Ascending aorta (tissue), 2 donors: ENCODE measurements around the gene ZNF804A. TPM values are rescaled to one million over a fixed set of nuclear protein-coding genes. Genes with fewer than 3 reads are reported as not detected.

Experiments
- DNase-seq, 2 donors: peaks; one replicate each; pipeline ENCODE4 v3.0.0-alpha.2; 2019; ENCODE audit warnings: low spot score in 2 of 2
- H3K27ac ChIP-seq, 2 donors: fragments of 200-600 bp; sonication (generic); one replicate each; pipeline ENCODE4 v1.5.1; 2016 to 2017; ENCODE audit warnings: mild to moderate bottlenecking in 1 of 2
- H3K27me3 ChIP-seq: fragments of 200-600 bp; sonication (generic); one replicate; pipeline ENCODE4 v1.5.1; 2017
- H3K36me3 ChIP-seq, 2 donors: fragments of 200-600 bp; sonication (generic); one replicate each; pipeline ENCODE4 v1.5.1; 2016
- H3K4me1 ChIP-seq, 2 donors: fragments of 200-600 bp; sonication (generic); one replicate each; pipeline ENCODE4 v1.5.1; 2016 to 2017; ENCODE audit warnings: mild to moderate bottlenecking in 1 of 2
- H3K4me3 ChIP-seq, 2 donors: fragments of 200-600 bp; sonication (generic); one replicate each; pipeline ENCODE4 v1.5.1; 2016 to 2017; ENCODE audit warnings: mild to moderate bottlenecking in 1 of 2
- H3K9me3 ChIP-seq, 2 donors: fragments of 200-600 bp; sonication (generic); one replicate each; pipeline ENCODE4 v1.5.1; 2016
- intact Hi-C: fragments of 100-400 bp; cut with DNase I; formaldehyde crosslinking; loops from one replicate; pipeline ENCODE4 v1.15.1; 2023
- total RNA-seq: library from RNA; depleted of rRNA; stranded (reverse); fragments of >200 nt; gene quantifications from one replicate; pipeline ENCODE4 v1.1.0, GENCODE V29; 2016
- TF ChIP-seq, protein P1 (sequence below), 3 experiments: fragments of 200-600 bp in 2 of 3; fragments of 450-650 bp in 1 of 3; sonication (generic) in 2 of 3; IDR thresholded peaks; one replicate each; pipeline ENCODE4 v1.5.1; 2016 to 2019; ENCODE audit warnings: antibody characterized with exemption in 3 of 3, mild to moderate bottlenecking in 1 of 3, moderate library complexity in 1 of 3

ZNF804A gene
- total RNA-seq, 1 donor from 2014 or later, result not detected

DNA sequence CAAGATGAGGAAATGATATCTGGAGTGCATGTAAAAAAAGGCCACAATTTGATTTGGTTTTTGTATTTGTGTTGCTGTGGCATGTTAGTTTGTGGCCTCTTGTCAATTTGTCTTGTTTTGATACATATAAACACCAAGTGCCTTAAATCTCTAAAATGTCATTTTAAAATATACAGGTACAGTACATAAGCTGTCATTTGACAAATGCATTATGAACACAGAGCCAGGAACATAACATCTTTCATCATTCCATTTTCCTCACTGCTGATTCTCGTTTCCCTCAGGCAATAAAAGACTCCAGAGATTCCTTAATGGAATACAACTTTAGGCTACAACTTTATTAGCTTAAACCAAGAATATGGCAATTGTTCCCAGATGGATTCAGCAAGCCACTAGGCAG, 217.5 kb downstream of the ZNF804A start:
- no peaks in the 10 kb centered on the region for H3K4me1 ChIP-seq
- H3K27ac ChIP-seq, result no peak overlapping the region
- intact Hi-C loops, result no loop called here
- H3K9me3 ChIP-seq, result no peaks in the 10 kb centered on the region
- TF ChIP-seq, protein P1, sequence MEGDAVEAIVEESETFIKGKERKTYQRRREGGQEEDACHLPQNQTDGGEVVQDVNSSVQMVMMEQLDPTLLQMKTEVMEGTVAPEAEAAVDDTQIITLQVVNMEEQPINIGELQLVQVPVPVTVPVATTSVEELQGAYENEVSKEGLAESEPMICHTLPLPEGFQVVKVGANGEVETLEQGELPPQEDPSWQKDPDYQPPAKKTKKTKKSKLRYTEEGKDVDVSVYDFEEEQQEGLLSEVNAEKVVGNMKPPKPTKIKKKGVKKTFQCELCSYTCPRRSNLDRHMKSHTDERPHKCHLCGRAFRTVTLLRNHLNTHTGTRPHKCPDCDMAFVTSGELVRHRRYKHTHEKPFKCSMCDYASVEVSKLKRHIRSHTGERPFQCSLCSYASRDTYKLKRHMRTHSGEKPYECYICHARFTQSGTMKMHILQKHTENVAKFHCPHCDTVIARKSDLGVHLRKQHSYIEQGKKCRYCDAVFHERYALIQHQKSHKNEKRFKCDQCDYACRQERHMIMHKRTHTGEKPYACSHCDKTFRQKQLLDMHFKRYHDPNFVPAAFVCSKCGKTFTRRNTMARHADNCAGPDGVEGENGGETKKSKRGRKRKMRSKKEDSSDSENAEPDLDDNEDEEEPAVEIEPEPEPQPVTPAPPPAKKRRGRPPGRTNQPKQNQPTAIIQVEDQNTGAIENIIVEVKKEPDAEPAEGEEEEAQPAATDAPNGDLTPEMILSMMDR (IDR thresholded peaks at IDR 0.05), result no peak
- H3K27me3 ChIP-seq, result no peaks in the 10 kb centered on the region
- no peaks in the 10 kb centered on the region for H3K36me3 ChIP-seq
- no peak for DNase-seq
- H3K4me3 ChIP-seq, result no peak overlapping the region

DNA sequence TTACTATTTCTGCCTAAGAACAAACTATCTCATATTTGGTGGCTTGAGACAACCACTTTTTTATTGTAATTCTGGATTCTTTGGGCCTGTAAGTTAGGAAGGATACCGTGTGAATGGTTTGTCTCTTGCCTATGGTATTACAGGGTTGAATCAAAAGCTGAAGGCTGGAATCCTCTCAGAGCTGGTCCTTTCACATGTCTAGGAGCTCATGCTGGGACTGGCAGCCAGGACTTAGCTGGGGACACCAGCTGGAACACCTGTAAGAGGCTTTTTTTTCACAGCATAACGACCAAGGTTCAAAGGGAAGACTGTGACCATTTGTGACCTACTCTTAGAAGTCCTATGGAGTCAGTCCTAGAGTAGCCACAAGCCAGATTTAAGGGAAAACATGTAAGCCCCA, 226.3 kb downstream of the ZNF804A start:
- H3K27ac ChIP-seq, result no peak overlapping the region
- no peaks in the 10 kb centered on the region for H3K27me3 ChIP-seq
- no peak overlapping the region for H3K4me3 ChIP-seq
- intact Hi-C loops, result no loop called here
- H3K4me1 ChIP-seq, result no peaks in the 10 kb centered on the region
- TF ChIP-seq, protein P1 (IDR thresholded peaks at IDR 0.05), result no peak
- no peaks in the 10 kb centered on the region for H3K36me3 ChIP-seq
- no peaks in the 10 kb centered on the region for H3K9me3 ChIP-seq
- DNase-seq, result no peak

DNA sequence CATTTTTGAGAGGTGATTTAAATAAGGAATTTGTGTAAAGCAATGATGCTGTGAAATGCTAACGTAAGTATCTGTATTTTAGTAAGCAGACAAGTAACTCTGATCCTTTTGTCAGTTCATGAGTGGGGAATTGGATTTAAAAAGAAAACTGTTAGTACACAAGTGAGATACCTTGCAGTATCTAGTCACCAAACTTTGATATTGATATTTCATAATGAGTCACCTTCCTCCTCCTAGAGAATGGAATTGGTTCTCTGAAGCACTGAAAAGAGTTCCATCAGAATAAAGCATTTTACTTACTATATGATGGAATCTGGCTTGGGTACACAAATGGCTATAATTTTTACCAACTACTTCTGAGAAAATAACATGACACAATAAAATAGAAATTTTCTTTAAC, 232.2 kb downstream of the ZNF804A start:
- TF ChIP-seq, protein P1 (IDR thresholded peaks at IDR 0.05), result no peak
- Histone ChIP-seq H3K27me3 (no peaks in the 10 kb centered on the region), H3K9me3 (no peaks in the 10 kb centered on the region), H3K4me1 (no peaks in the 10 kb centered on the region), H3K27ac (no peak overlapping the region), H3K36me3 (no peaks in the 10 kb centered on the region), H3K4me3 (no peak overlapping the region)
- no peak for DNase-seq
- intact Hi-C loops, result no loop called here

DNA sequence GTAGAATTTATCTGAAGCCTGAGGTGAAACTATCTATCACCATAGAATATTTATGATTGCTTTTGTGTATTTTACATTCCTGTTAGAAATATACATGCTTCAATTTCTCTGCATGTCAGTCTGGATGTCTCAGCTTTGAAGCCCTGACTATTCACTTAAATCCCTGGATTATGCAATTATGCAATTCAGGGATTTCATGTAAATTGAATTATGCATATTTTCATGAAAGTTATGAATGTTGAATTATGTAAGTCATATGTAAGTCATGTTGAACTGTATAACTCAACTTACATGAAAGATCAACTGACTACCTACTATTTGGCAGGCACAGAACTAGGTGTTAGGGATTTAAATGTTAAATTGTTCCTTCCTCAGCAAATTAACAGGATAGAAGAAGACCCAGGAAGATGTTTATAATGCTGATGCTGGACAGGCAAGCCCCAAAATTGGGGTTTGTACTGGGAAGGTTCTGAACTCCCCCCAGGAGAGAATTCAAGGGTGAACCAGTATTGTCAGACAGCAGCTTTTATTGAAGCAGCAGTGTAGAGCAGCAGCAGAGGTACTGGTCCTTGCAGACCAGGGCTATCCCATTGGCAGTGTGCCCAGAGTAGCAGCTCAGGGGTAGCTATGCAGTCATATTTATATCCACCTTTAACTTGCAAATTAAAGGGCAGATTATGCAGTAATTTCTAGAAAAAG, 236.5 kb downstream of the ZNF804A start:
- Histone ChIP-seq H3K36me3 (no peaks in the 10 kb centered on the region), H3K27me3 (no peaks in the 10 kb centered on the region), H3K4me3 (no peak overlapping the region), H3K4me1 (no peaks in the 10 kb centered on the region), H3K9me3 (no peaks in the 10 kb centered on the region), H3K27ac (no peak overlapping the region)
- intact Hi-C loops, result no loop called here
- TF ChIP-seq, protein P1 (IDR thresholded peaks at IDR 0.05), result no peak
- no peak for DNase-seq

DNA sequence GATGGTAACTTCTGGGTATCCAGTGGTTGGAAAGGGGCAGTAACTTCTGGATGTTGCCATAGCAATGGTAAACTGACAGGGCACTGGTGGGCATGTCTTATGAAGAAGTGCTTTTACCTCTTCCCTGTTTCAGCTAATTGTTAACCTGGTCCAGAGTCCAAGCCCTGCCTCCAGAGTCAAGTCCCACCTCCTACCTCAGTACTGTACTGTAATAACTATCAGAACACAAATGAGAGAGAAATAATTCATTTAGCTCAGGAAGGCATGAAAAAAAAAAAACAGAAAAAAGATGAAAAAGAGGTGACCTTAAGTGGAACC, 237.0 kb downstream of the ZNF804A start:
- TF ChIP-seq, protein P1 (IDR thresholded peaks at IDR 0.05), result no peak
- Histone ChIP-seq H3K4me1 (no peaks in the 10 kb centered on the region), H3K27me3 (no peaks in the 10 kb centered on the region), H3K36me3 (no peaks in the 10 kb centered on the region), H3K9me3 (no peaks in the 10 kb centered on the region), H3K4me3 (no peak overlapping the region), H3K27ac (no peak overlapping the region)
- DNase-seq, result no peak
- intact Hi-C loops, result no loop called here

DNA sequence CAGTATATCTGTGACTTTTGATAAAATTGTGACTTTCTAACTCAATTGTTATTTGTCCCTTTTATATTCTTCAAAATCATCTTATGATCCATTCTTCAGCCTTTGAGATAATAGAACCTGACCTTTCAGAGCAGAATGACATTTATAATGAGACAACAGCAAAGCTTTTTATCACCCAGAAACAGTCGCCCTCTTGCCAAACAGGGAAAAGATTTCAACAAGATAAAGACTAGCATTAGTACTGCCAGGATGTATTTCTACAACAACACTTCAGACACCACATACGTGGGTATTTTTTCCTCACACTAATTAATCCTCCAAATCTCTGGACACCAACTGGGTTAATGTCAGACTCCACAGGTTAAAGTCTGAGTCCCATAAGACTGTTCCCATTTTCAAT, 249.0 kb downstream of the ZNF804A start:
- no peaks in the 10 kb centered on the region for H3K9me3 ChIP-seq
- H3K27me3 ChIP-seq, result no peaks in the 10 kb centered on the region
- no peak overlapping the region for H3K4me3 ChIP-seq
- DNase-seq, result no peak
- H3K36me3 ChIP-seq, result no peaks in the 10 kb centered on the region
- H3K27ac ChIP-seq, result no peak overlapping the region
- intact Hi-C loops, result no loop called here
- TF ChIP-seq, protein P1 (IDR thresholded peaks at IDR 0.05), result no peak
- H3K4me1 ChIP-seq, result no peaks in the 10 kb centered on the region
